ENCODE results near the gene KLHL8.

KLHL8 gene

DNA sequence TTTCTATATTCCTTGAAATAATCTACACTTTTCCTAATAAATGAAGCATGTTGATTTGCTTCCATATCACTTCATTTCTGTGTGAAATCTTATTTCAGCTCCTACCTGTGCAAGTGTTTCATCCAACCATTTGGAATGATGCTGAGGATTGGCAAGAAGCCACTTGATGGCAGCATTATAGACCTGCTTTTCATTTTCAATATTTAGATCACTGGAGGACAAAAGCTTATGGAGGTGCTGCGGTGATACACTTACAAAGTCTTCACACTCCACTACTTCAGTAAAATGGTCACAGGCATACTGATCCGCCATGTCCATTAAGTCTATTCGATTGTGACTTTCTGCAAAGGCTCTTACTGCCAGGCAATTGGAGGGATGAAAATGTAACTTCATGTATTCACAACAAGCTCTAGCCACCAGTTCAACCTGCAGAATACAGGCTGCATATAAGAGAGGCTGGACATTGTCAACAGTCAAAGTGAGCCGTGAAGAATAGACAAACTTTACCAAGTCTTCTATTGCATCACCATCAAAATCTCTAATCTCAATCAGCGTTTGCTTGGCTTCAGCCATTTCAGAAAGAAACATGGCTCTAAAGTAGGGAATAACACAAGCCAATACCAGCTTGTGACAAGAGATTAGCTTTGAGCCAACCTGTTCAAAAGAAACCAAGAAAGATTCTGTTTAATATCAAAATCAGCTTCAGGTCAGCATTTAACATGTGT is 35.1 kb downstream of the KLHL8 start:
- no peaks in the 10 kb centered on the region for H3K4me1 ChIP-seq (ENCODE audit: control insufficient read depth in 1 of 2, insufficient read depth in 2 of 2, low read length in 2 of 2)
- H3K27ac ChIP-seq (ENCODE audit: low read depth, low read length), result no peak overlapping the region
- H3K9me3 ChIP-seq (ENCODE audit: control insufficient read depth in 1 of 2, low read length in 2 of 2), result no peaks in the 10 kb centered on the region
- H3K9ac ChIP-seq (ENCODE audit: low read depth in 1 of 2, low read length in 2 of 2), result no peak overlapping the region
- no peaks in the 10 kb centered on the region for H3K36me3 ChIP-seq (ENCODE audit: control insufficient read depth in 1 of 2, insufficient read depth in 2 of 2, low read length in 2 of 2)
- no peaks in the 10 kb centered on the region for H3K27me3 ChIP-seq (ENCODE audit: control insufficient read depth in 1 of 2, insufficient read depth in 2 of 2, low read length in 2 of 2)
- H3K4me3 ChIP-seq (ENCODE audit: low read depth in 1 of 2, low read length in 2 of 2), result no peak overlapping the region

DNA sequence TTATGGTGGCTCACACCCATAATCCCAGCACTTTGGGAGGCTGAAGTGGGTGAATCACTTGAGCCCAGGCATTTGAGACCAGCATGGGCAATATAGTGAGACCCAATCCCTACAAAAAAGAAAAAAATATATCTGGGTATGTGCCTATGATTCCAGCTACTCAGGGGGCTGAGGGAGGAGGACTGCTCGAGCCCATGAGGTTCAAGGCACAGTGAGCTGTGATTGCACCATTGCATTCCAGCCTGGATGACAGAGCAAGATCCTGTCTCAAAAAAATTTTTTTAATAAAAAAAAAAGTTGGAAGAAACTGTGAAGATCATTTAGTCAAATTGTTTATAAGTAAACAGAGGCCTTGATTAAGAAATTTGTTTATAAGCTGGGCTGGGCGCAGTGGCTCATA is 39.7 kb downstream of the KLHL8 start:
- H3K4me3 ChIP-seq (ENCODE audit: low read depth in 1 of 2, low read length in 2 of 2), result no peak overlapping the region
- H3K36me3 ChIP-seq (ENCODE audit: control insufficient read depth in 1 of 2, insufficient read depth in 2 of 2, low read length in 2 of 2), result no peaks in the 10 kb centered on the region
- H3K27me3 ChIP-seq (ENCODE audit: control insufficient read depth in 1 of 2, insufficient read depth in 2 of 2, low read length in 2 of 2), result no peaks in the 10 kb centered on the region
- no peaks in the 10 kb centered on the region for H3K4me1 ChIP-seq (ENCODE audit: control insufficient read depth in 1 of 2, insufficient read depth in 2 of 2, low read length in 2 of 2)
- no peak overlapping the region for H3K9ac ChIP-seq (ENCODE audit: low read depth in 1 of 2, low read length in 2 of 2)
- no peak overlapping the region for H3K27ac ChIP-seq (ENCODE audit: low read depth, low read length)
- no peaks in the 10 kb centered on the region for H3K9me3 ChIP-seq (ENCODE audit: control insufficient read depth in 1 of 2, low read length in 2 of 2)

DNA sequence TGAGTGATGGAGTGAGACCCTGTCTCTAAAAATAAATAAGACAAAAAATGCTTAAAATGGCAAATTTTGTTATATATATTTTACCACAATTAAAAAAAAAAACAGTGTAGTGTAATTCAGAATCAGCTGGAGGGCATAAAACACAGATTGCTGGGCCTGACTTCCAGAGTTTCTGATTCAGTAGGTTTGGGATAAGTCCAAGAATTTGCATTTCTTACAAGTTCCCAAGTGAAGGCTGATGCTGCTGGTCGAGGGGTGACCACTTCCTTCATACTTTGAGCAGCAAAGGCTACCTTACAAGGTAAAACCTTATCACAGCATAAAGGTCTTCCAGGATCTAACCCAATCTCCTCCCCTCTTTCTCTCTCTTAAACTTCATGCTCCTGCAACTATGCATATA is 40.7 kb downstream of the KLHL8 start:
- Histone ChIP-seq H3K27ac (ENCODE audit: low read depth, low read length) (no peak overlapping the region), H3K4me1 (ENCODE audit: control insufficient read depth in 1 of 2, insufficient read depth in 2 of 2, low read length in 2 of 2) (no peaks in the 10 kb centered on the region), H3K9ac (ENCODE audit: low read depth in 1 of 2, low read length in 2 of 2) (no peak overlapping the region), H3K4me3 (ENCODE audit: low read depth in 1 of 2, low read length in 2 of 2) (no peak overlapping the region), H3K36me3 (ENCODE audit: control insufficient read depth in 1 of 2, insufficient read depth in 2 of 2, low read length in 2 of 2) (no peaks in the 10 kb centered on the region), H3K9me3 (ENCODE audit: control insufficient read depth in 1 of 2, low read length in 2 of 2) (no peaks in the 10 kb centered on the region), H3K27me3 (ENCODE audit: control insufficient read depth in 1 of 2, insufficient read depth in 2 of 2, low read length in 2 of 2) (no peaks in the 10 kb centered on the region)

DNA sequence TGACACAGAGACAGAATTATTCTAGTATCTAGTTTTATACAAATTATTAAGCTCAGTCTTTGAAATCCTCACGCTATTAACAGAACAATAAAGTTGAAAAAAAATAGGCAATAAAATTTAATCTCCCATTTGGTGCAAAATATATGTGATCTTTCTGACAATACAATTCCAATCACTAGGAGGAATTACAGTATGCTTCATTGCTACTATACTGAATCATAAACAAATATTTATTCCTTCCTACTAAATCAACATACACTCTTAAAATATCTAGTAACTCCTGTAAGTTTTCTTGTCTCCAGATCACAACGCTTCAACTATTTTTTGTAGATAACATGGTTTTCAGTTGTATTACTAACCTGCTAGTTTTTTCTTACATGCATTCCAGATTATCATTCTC is 45.7 kb downstream of the KLHL8 start:
- no peaks in the 10 kb centered on the region for H3K9me3 ChIP-seq (ENCODE audit: control insufficient read depth in 1 of 2, low read length in 2 of 2)
- H3K27me3 ChIP-seq (ENCODE audit: control insufficient read depth in 1 of 2, insufficient read depth in 2 of 2, low read length in 2 of 2), result no peaks in the 10 kb centered on the region
- no peak overlapping the region for H3K4me3 ChIP-seq (ENCODE audit: low read depth in 1 of 2, low read length in 2 of 2)
- peaks cover 0 to 3% of the 10 kb centered on the region in 2 donors for H3K36me3 ChIP-seq (ENCODE audit: control insufficient read depth in 1 of 2, insufficient read depth in 2 of 2, low read length in 2 of 2)
- H3K4me1 ChIP-seq (ENCODE audit: control insufficient read depth in 1 of 2, insufficient read depth in 2 of 2, low read length in 2 of 2), result no peaks in the 10 kb centered on the region
- H3K9ac ChIP-seq (ENCODE audit: low read depth in 1 of 2, low read length in 2 of 2), result no peak overlapping the region
- H3K27ac ChIP-seq (ENCODE audit: low read depth, low read length), result no peak overlapping the region

DNA sequence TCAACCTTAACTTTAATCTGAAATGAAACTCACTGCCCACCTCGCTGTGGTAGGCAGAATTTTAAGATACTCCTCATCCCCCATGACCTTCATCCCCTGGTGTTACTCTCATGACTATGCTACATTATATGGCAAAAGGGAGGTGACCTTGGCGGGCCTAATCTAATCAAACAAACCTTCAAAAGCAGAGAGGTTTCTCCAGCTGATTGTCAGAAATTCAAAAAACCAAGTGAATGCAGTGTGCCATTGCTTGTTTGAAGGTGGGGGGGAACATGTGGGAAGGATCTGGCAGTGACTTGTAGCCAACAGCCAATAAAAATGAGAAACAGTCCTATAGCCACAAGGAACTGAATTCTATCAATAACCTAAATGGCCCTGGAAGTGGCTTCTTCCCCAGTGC is 48.5 kb downstream of the KLHL8 start:
- Histone ChIP-seq H3K9me3 (ENCODE audit: control insufficient read depth in 1 of 2, low read length in 2 of 2) (no peaks in the 10 kb centered on the region), H3K9ac (ENCODE audit: low read depth in 1 of 2, low read length in 2 of 2) (no peak overlapping the region), H3K27ac (ENCODE audit: low read depth, low read length) (no peak overlapping the region), H3K4me3 (ENCODE audit: low read depth in 1 of 2, low read length in 2 of 2) (no peak overlapping the region), H3K4me1 (ENCODE audit: control insufficient read depth in 1 of 2, insufficient read depth in 2 of 2, low read length in 2 of 2) (no peaks in the 10 kb centered on the region), H3K27me3 (ENCODE audit: control insufficient read depth in 1 of 2, insufficient read depth in 2 of 2, low read length in 2 of 2) (no peaks in the 10 kb centered on the region), H3K36me3 (ENCODE audit: control insufficient read depth in 1 of 2, insufficient read depth in 2 of 2, low read length in 2 of 2) (peaks cover 0 to 11% of the 10 kb centered on the region in 2 donors)

DNA sequence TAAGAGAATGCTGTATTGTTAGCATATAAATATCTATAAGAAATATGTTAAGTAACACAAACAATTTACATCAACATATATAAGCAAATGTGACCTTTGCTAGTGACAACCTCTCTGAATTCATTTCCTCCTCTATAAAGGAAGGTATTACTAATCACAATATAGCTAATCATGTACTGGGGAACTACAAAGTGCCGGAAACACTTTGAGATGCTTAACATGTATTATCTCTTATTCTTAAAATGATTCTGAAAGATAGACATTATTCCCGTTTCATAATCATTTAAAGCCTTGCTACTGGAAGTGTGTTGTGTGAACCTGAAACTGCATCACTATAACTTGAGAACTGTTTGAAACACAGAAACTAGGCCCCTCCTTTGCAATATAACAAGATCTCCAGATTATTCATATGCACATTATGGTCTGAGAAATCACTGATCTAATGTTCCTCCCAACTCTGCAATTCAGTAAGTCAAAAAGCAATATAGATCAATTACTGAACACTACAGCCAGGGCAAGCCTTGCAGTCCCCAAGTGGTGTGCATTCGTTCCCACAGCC is 54.0 kb downstream of the KLHL8 start:
- Histone ChIP-seq H3K4me3 (ENCODE audit: low read depth in 1 of 2, low read length in 2 of 2) (no peak overlapping the region), H3K4me1 (ENCODE audit: control insufficient read depth in 1 of 2, insufficient read depth in 2 of 2, low read length in 2 of 2) (peaks cover 0 to 3% of the 10 kb centered on the region in 2 donors), H3K36me3 (ENCODE audit: control insufficient read depth in 1 of 2, insufficient read depth in 2 of 2, low read length in 2 of 2) (peaks cover 0 to 16% of the 10 kb centered on the region in 2 donors), H3K9ac (ENCODE audit: low read depth in 1 of 2, low read length in 2 of 2) (no peak overlapping the region), H3K27me3 (ENCODE audit: control insufficient read depth in 1 of 2, insufficient read depth in 2 of 2, low read length in 2 of 2) (no peaks in the 10 kb centered on the region), H3K27ac (ENCODE audit: low read depth, low read length) (no peak overlapping the region), H3K9me3 (ENCODE audit: control insufficient read depth in 1 of 2, low read length in 2 of 2) (no peaks in the 10 kb centered on the region)

DNA sequence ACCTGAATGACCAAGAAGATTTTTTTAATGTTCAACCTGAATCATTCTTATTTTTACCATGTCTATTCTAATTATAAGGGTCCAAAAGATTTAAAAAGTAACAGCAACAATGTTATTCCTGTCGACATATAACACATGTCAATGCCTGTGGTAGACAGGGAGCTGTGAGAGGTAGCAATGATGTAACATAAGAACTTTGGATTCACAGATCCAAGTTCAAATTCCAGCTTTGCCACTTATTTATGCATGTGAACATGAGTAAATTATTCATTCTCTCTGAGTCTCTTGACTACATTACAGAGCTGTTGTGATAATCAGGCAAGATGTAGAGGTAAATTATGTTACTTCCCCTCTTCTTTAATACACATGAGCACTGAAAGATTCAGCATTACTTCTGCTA is 54.5 kb downstream of the KLHL8 start:
- Histone ChIP-seq H3K36me3 (ENCODE audit: control insufficient read depth in 1 of 2, insufficient read depth in 2 of 2, low read length in 2 of 2) (peaks cover 0 to 16% of the 10 kb centered on the region in 2 donors), H3K27me3 (ENCODE audit: control insufficient read depth in 1 of 2, insufficient read depth in 2 of 2, low read length in 2 of 2) (no peaks in the 10 kb centered on the region), H3K9me3 (ENCODE audit: control insufficient read depth in 1 of 2, low read length in 2 of 2) (no peaks in the 10 kb centered on the region), H3K4me3 (ENCODE audit: low read depth in 1 of 2, low read length in 2 of 2) (no peak overlapping the region), H3K27ac (ENCODE audit: low read depth, low read length) (no peak overlapping the region), H3K9ac (ENCODE audit: low read depth in 1 of 2, low read length in 2 of 2) (no peak overlapping the region), H3K4me1 (ENCODE audit: control insufficient read depth in 1 of 2, insufficient read depth in 2 of 2, low read length in 2 of 2) (peaks cover 0 to 3% of the 10 kb centered on the region in 2 donors)

DNA sequence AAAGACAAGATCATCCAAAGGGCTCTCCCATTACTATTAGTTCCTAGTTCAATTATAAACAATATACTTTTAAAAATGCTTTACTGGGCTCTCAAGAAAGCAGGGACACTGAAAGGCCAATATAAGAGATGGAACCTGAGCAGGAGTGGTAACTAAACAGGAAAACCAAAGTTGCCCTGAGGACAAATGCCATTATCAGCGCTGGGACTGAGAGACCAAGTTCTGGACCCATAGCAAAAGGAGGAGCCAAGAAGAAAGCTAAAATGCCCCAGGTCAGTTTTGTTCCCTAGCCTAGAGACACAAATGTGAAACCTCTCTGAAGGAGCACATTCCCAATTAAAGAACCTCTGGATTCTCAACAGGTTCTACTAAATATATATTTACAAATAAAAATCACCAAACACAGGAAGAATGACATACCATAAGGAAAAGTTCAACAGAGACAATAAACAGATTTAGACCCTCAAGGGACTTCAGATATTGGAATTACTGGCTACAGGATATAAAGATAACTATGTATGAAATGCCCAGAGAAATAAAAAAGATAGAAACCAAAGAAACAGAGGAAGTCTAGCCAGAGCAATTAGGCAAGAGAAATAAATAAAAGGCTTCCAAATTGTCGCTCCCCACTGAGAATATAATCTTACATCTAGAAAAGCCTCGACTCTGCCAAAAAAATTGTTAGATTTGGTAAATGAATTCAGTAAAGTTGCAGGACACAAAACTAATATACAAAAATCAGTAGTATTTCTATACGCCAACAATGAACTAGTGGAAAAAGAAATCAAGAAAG is 67.1 kb downstream of the KLHL8 start:
- Histone ChIP-seq H3K9ac (ENCODE audit: low read depth in 1 of 2, low read length in 2 of 2) (no peak overlapping the region), H3K9me3 (ENCODE audit: control insufficient read depth in 1 of 2, low read length in 2 of 2) (no peaks in the 10 kb centered on the region), H3K4me3 (ENCODE audit: low read depth in 1 of 2, low read length in 2 of 2) (no peak overlapping the region), H3K4me1 (ENCODE audit: control insufficient read depth in 1 of 2, insufficient read depth in 2 of 2, low read length in 2 of 2) (no peaks in the 10 kb centered on the region), H3K27me3 (ENCODE audit: control insufficient read depth in 1 of 2, insufficient read depth in 2 of 2, low read length in 2 of 2) (no peaks in the 10 kb centered on the region), H3K36me3 (ENCODE audit: control insufficient read depth in 1 of 2, insufficient read depth in 2 of 2, low read length in 2 of 2) (no peaks in the 10 kb centered on the region), H3K27ac (ENCODE audit: low read depth, low read length) (no peak overlapping the region)

DNA sequence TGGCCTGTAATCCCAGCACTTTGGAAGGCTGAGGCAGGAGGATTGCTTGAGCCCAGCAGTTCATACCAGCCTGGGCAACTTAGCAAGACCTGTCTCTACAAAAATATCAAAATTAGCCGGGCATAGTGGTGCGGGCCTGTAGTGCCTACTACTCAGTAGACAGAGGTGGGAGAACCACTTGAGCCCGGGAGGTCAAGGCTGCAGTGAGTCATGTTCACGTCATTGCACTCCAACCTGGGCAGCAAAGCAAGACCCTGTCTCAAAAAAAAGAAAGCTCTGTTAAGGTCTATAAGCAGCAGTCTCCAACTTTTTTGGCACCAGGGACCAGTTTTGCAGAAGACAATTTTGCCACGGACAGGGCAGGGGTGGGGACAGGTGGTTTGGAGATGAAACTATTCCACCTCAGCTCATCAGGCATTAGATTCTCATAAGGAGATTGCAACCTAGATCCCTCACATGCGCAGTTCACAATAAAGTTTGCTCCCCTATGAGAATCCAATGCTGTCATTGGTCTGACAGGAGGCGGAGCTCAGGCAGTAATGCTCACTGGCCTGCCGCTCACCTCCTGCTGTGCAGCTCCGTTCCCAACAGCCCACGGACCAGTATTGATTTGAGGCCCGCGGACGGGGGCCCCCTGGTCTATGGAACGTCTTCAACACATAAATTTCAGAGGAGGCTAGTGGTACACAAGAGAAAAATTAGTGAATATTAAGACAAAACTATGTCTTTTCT is 67.9 kb downstream of the KLHL8 start:
- no peaks in the 10 kb centered on the region for H3K27me3 ChIP-seq (ENCODE audit: control insufficient read depth in 1 of 2, insufficient read depth in 2 of 2, low read length in 2 of 2)
- no peaks in the 10 kb centered on the region for H3K4me1 ChIP-seq (ENCODE audit: control insufficient read depth in 1 of 2, insufficient read depth in 2 of 2, low read length in 2 of 2)
- H3K4me3 ChIP-seq (ENCODE audit: low read depth in 1 of 2, low read length in 2 of 2), result no peak overlapping the region
- no peaks in the 10 kb centered on the region for H3K36me3 ChIP-seq (ENCODE audit: control insufficient read depth in 1 of 2, insufficient read depth in 2 of 2, low read length in 2 of 2)
- H3K27ac ChIP-seq (ENCODE audit: low read depth, low read length), result no peak overlapping the region
- no peaks in the 10 kb centered on the region for H3K9me3 ChIP-seq (ENCODE audit: control insufficient read depth in 1 of 2, low read length in 2 of 2)
- no peak overlapping the region for H3K9ac ChIP-seq (ENCODE audit: low read depth in 1 of 2, low read length in 2 of 2)

DNA sequence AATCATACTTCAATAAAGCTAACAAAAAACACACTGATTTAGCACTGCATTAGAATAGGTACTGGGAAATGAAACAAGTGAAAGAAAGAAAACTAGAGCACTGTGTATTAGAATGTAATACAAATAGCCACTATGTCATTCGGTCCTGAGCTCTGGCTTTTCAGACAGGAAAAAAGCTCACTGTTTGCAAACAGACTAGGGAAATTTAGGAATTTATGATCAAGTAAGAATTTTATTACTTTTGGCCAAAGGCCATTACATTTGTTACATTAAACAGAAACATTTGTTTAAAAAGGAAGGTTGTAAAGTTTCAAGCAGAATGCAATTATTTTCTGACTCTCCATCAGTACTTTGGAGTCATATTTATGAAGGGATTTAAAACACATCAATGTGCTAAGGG is 68.7 kb downstream of the KLHL8 start:
- no peaks in the 10 kb centered on the region for H3K4me1 ChIP-seq (ENCODE audit: control insufficient read depth in 1 of 2, insufficient read depth in 2 of 2, low read length in 2 of 2)
- no peaks in the 10 kb centered on the region for H3K27me3 ChIP-seq (ENCODE audit: control insufficient read depth in 1 of 2, insufficient read depth in 2 of 2, low read length in 2 of 2)

More for the DNA sequence above, 68.7 kb downstream of the KLHL8 start:
- Histone ChIP-seq H3K4me3 (ENCODE audit: low read depth in 1 of 2, low read length in 2 of 2) (no peak overlapping the region), H3K27ac (ENCODE audit: low read depth, low read length) (no peak overlapping the region), H3K36me3 (ENCODE audit: control insufficient read depth in 1 of 2, insufficient read depth in 2 of 2, low read length in 2 of 2) (no peaks in the 10 kb centered on the region), H3K9ac (ENCODE audit: low read depth in 1 of 2, low read length in 2 of 2) (no peak overlapping the region), H3K9me3 (ENCODE audit: control insufficient read depth in 1 of 2, low read length in 2 of 2) (no peaks in the 10 kb centered on the region)
